ENCODE measurements around the gene ULK4.

Gene ULK4

DNA sequence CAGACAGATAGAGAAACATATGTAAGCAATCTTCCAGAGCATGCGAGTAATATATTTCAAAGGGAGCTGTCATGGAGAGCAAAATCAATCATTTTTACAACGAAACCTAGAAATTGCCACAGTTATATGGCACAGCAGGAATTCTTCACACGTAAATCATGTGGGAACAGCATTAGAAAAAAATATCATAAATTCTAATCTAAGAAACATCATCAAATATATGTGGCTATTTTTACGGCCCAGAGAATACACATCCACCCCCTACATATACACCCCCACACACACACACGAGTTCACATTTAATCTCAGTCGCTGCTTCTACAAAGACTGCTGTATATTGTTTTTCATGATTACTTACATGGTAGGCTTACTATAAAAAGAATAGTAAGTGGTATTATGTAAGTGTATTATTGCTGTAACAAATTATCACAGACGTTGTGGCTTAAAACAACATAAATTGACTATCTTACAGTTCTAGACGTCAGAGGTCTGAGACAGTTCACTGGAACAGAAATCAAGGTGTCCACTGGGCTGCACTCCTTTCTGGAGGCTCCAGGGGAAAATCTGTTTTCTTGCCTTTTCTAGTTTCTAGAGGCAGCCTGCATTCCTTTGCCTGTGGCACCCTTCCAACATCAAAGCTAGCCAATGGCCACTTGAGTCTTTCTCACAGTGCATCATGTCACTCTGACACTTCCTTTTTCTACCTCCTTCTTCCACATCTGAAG, 363.3 kb downstream of the ULK4 start:
- Histone ChIP-seq H3K79me2 (ENCODE audit: insufficient read depth, low read length) (no peaks in the 10 kb centered on the region), H3K9me2 (replicated peaks; ENCODE audit: insufficient read depth, low read length) (no peaks in the 10 kb centered on the region), H3K9ac (ENCODE audit: low read length) (no peak overlapping the region), H2AFZ (ENCODE audit: low read depth, low read length, severe bottlenecking) (no peak overlapping the region), H4K20me1 (ENCODE audit: low read depth, low read length) (no peaks in the 10 kb centered on the region), H3K9me3 (ENCODE audit: insufficient read depth, low read length) (no peaks in the 10 kb centered on the region), H3F3A (ENCODE audit: insufficient read depth) (no peaks in the 10 kb centered on the region), H3K4me3 (ENCODE audit: insufficient read depth, low read length, poor library complexity, severe bottlenecking) (no peak overlapping the region), H3K27ac (ENCODE audit: low read depth, low read length) (no peak overlapping the region), H3K36me3 (ENCODE audit: low read length) (no peaks in the 10 kb centered on the region), H3K4me2 (ENCODE audit: low read depth, low read length, poor library complexity, severe bottlenecking) (no peak overlapping the region), H3K27me3 (ENCODE audit: low read length) (no peaks in the 10 kb centered on the region)
- TF ChIP-seq EZH2phosphoT487 (conservative IDR thresholded peaks at IDR 0.05; ENCODE audit: low read length) = no peak
- TF ChIP-seq CTCF (IDR thresholded peaks at IDR 0.05; ENCODE audit: insufficient read depth, low read length, poor library complexity, severe bottlenecking) = no peak

GRCh38 chr3:41593774-41594173, 368.1 kb downstream of the ULK4 start:
- Histone ChIP-seq H3K27ac (ENCODE audit: low read depth, low read length) (no peak overlapping the region), H3K9me2 (replicated peaks; ENCODE audit: insufficient read depth, low read length) (no peaks in the 10 kb centered on the region), H3K9ac (ENCODE audit: low read length) (no peak overlapping the region), H3K9me3 (ENCODE audit: insufficient read depth, low read length) (no peaks in the 10 kb centered on the region), H2AFZ (ENCODE audit: low read depth, low read length, severe bottlenecking) (no peak overlapping the region), H4K20me1 (ENCODE audit: low read depth, low read length) (no peaks in the 10 kb centered on the region), H3K27me3 (ENCODE audit: low read length) (no peaks in the 10 kb centered on the region), H3F3A (ENCODE audit: insufficient read depth) (no peaks in the 10 kb centered on the region), H3K36me3 (ENCODE audit: low read length) (no peaks in the 10 kb centered on the region), H3K4me2 (ENCODE audit: low read depth, low read length, poor library complexity, severe bottlenecking) (no peak overlapping the region), H3K79me2 (ENCODE audit: insufficient read depth, low read length) (no peaks in the 10 kb centered on the region), H3K4me3 (ENCODE audit: insufficient read depth, low read length, poor library complexity, severe bottlenecking) (no peak overlapping the region)
- TF ChIP-seq CTCF (IDR thresholded peaks at IDR 0.05; ENCODE audit: insufficient read depth, low read length, poor library complexity, severe bottlenecking) = no peak
- TF ChIP-seq EZH2phosphoT487 (conservative IDR thresholded peaks at IDR 0.05; ENCODE audit: low read length) = no peak

- Histone ChIP-seq H3K79me2 (ENCODE audit: insufficient read depth, low read length) (no peaks in the 10 kb centered on the region), H2AFZ (ENCODE audit: low read depth, low read length, severe bottlenecking) (no peak overlapping the region), H3K27me3 (ENCODE audit: low read length) (no peaks in the 10 kb centered on the region), H4K20me1 (ENCODE audit: low read depth, low read length) (no peaks in the 10 kb centered on the region), H3K36me3 (ENCODE audit: low read length) (no peaks in the 10 kb centered on the region), H3K4me3 (ENCODE audit: insufficient read depth, low read length, poor library complexity, severe bottlenecking) (no peak overlapping the region), H3K4me2 (ENCODE audit: low read depth, low read length, poor library complexity, severe bottlenecking) (no peak overlapping the region), H3K9ac (ENCODE audit: low read length) (no peak overlapping the region), H3K27ac (ENCODE audit: low read depth, low read length) (no peak overlapping the region), H3K9me3 (ENCODE audit: insufficient read depth, low read length) (no peaks in the 10 kb centered on the region), H3K9me2 (replicated peaks; ENCODE audit: insufficient read depth, low read length) (no peaks in the 10 kb centered on the region), H3F3A (ENCODE audit: insufficient read depth) (no peaks in the 10 kb centered on the region)
- no peak for TF ChIP-seq CTCF (IDR thresholded peaks at IDR 0.05; ENCODE audit: insufficient read depth, low read length, poor library complexity, severe bottlenecking)
- no peak for TF ChIP-seq EZH2phosphoT487 (conservative IDR thresholded peaks at IDR 0.05; ENCODE audit: low read length)
Measured at GRCh38 chr3:41592753-41593510, 369.0 kb downstream of the ULK4 start.

Measured in SU-DHL-6 (cell line).